Measurements from ENCODE around the gene ANKS3. TPM values are rescaled to one million over a fixed set of nuclear protein-coding genes. Genes with fewer than 3 reads are reported as not detected.

The ANKS3 gene
- polyA plus RNA-seq, 1 donor (not counting 4 experiments of a cell fraction or from before 2014, with no cell fraction given): 11.7 TPM

DNA sequence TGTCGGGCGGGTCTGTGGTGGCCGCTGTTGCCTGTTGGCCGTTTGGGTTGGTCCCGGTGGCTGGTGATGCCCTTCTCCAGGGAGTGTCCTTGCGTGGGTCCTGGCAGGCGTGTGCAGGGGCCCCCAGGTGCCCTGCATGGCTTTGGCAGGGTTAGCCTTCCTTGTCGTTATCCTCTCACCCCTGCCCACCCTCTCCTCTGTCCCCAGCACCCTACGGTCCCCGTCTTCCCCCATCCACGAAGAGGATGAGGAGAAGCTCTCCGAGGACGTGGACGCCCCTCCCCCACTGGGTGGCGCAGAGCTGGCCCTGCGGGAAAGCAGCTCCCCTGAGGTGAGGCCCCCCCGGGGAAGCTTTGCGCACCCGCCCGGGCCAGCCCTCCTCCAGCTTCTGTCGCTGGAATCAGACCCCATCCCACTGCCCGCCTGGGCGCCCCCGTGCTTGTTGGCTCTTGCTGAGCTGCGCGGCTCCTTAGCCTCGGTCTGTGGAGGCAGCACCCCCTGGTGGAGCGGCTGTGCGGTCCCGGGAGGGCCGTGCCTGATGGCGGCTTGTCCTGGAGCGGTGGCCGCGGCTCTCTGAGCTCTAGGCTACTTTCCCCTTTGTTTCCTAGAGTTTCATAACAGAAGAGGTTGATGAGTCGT is 51.3 kb downstream of the ANKS3 start:
- H3K9me1 ChIP-seq (ENCODE audit: control insufficient read depth, extremely low read depth, insufficient read depth, low read length): no peaks in the 10 kb centered on the region
- H3K4me3 ChIP-seq (ENCODE audit: control insufficient read depth in 2 of 3, extremely low read depth in 1 of 3, insufficient read depth in 2 of 3, low read depth in 1 of 3, low read length in 3 of 3): no peak overlapping the region
- FAIRE-seq (no peak), DNase-seq (ENCODE audit: low read depth, low spot score) (no peak)
- no peaks in the 10 kb centered on the region for H3K9me3 ChIP-seq (ENCODE audit: control insufficient read depth, low read depth, low read length)
- H3K79me2 ChIP-seq (ENCODE audit: control insufficient read depth, insufficient read depth, low read length): no peaks in the 10 kb centered on the region
- H3K36me3 ChIP-seq (ENCODE audit: control insufficient read depth in 2 of 2, extremely low read depth in 1 of 2, insufficient read depth in 2 of 2, low read length in 2 of 2): peaks cover 12 to 27% of the 10 kb centered on the region in 2 experiments
- no peak overlapping the region for H3K9ac ChIP-seq (ENCODE audit: control insufficient read depth, extremely low read depth, insufficient read depth, low read length)
- dilution Hi-C loops (cut with MboI; ENCODE audit: extremely low pct_ligation_motif_present, low sequenced_read_pairs): no loop called here
- H3K27me3 ChIP-seq (ENCODE audit: control insufficient read depth, extremely low read depth, insufficient read depth, low read length): no peaks in the 10 kb centered on the region
- no peaks in the 10 kb centered on the region for H4K20me1 ChIP-seq (ENCODE audit: control insufficient read depth, extremely low read depth, insufficient read depth, low read length)
- H3K4me2 ChIP-seq (ENCODE audit: control insufficient read depth, extremely low read depth, insufficient read depth, low read depth, low read length): no peak overlapping the region
- no peak for TF ChIP-seq EZH2 (IDR thresholded peaks at IDR 0.05; ENCODE audit: low read length)
- TF ChIP-seq, protein P1, sequence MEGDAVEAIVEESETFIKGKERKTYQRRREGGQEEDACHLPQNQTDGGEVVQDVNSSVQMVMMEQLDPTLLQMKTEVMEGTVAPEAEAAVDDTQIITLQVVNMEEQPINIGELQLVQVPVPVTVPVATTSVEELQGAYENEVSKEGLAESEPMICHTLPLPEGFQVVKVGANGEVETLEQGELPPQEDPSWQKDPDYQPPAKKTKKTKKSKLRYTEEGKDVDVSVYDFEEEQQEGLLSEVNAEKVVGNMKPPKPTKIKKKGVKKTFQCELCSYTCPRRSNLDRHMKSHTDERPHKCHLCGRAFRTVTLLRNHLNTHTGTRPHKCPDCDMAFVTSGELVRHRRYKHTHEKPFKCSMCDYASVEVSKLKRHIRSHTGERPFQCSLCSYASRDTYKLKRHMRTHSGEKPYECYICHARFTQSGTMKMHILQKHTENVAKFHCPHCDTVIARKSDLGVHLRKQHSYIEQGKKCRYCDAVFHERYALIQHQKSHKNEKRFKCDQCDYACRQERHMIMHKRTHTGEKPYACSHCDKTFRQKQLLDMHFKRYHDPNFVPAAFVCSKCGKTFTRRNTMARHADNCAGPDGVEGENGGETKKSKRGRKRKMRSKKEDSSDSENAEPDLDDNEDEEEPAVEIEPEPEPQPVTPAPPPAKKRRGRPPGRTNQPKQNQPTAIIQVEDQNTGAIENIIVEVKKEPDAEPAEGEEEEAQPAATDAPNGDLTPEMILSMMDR (optimal IDR thresholded peaks at IDR 0.05 in 1 of 3, IDR thresholded peaks at IDR 0.05 in 1 of 3, conservative IDR thresholded peaks at IDR 0.05 in 1 of 3; ENCODE audit: extremely low read depth in 1 of 3, insufficient read depth in 2 of 3, low read length in 3 of 3): peak; percentile 46 to 69 (median 59)
- H3K27ac ChIP-seq (ENCODE audit: control insufficient read depth, insufficient read depth, low read length): no peak overlapping the region
- no peak overlapping the region for H2AFZ ChIP-seq (ENCODE audit: control insufficient read depth, low read length)
- peaks cover 23% of the 10 kb centered on the region for H3K4me1 ChIP-seq (ENCODE audit: control insufficient read depth, extremely low read depth, insufficient read depth, low read length)

DNA sequence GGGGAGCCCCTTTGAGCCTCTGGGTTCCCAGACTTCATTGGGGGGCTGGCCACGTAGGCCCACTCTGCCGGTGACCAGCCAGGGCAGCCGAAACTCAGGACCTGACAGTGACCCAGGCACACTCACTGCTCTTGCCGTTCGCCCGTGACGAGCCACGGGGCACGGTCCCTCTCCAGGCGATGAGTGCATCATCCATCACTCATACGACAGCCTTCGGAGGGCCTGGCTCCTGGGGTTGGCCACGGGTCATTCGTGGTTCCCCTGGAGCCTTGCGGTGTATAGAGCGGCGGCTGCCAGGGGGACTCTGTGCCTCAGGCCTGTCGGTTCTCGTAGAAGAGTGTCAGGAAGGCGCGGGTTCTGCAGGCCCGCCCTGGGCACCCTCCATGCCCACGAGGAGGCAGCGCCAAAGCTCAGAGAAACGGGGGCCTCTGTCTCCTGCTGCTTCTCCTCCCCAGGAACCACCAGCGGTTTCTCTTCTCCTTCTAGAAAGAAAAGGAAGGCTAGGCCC is 51.9 kb downstream of the ANKS3 start:
- DNase-seq (ENCODE audit: low read depth, low spot score): no peak
- Histone ChIP-seq H3K36me3 (ENCODE audit: control insufficient read depth in 2 of 2, extremely low read depth in 1 of 2, insufficient read depth in 2 of 2, low read length in 2 of 2) (peaks cover 12 to 27% of the 10 kb centered on the region in 2 experiments), H3K9me1 (ENCODE audit: control insufficient read depth, extremely low read depth, insufficient read depth, low read length) (no peaks in the 10 kb centered on the region), H3K27ac (ENCODE audit: control insufficient read depth, insufficient read depth, low read length) (no peak overlapping the region), H3K27me3 (ENCODE audit: control insufficient read depth, extremely low read depth, insufficient read depth, low read length) (no peaks in the 10 kb centered on the region), H3K4me2 (ENCODE audit: control insufficient read depth, extremely low read depth, insufficient read depth, low read depth, low read length) (no peak overlapping the region), H3K4me1 (ENCODE audit: control insufficient read depth, extremely low read depth, insufficient read depth, low read length) (peaks cover 23% of the 10 kb centered on the region), H3K4me3 (ENCODE audit: control insufficient read depth in 2 of 3, extremely low read depth in 1 of 3, insufficient read depth in 2 of 3, low read depth in 1 of 3, low read length in 3 of 3) (no peak overlapping the region), H2AFZ (ENCODE audit: control insufficient read depth, low read length) (no peak overlapping the region), H3K9me3 (ENCODE audit: control insufficient read depth, low read depth, low read length) (no peaks in the 10 kb centered on the region), H3K9ac (ENCODE audit: control insufficient read depth, extremely low read depth, insufficient read depth, low read length) (no peak overlapping the region), H3K79me2 (ENCODE audit: control insufficient read depth, insufficient read depth, low read length) (no peaks in the 10 kb centered on the region), H4K20me1 (ENCODE audit: control insufficient read depth, extremely low read depth, insufficient read depth, low read length) (no peaks in the 10 kb centered on the region)
- FAIRE-seq: no peak
- TF ChIP-seq, protein P1 (optimal IDR thresholded peaks at IDR 0.05 in 1 of 3, IDR thresholded peaks at IDR 0.05 in 1 of 3, conservative IDR thresholded peaks at IDR 0.05 in 1 of 3; ENCODE audit: extremely low read depth in 1 of 3, insufficient read depth in 2 of 3, low read length in 3 of 3): no peak
- TF ChIP-seq EZH2 (IDR thresholded peaks at IDR 0.05; ENCODE audit: low read length): no peak
- dilution Hi-C loops (cut with MboI; ENCODE audit: extremely low pct_ligation_motif_present, low sequenced_read_pairs): no loop called here

All from keratinocyte (primary cell).